Ovary (tissue), 3 donors: Measurements from ENCODE around the gene IGSF9B.

Experiments used
- CTCF ChIP-seq, 3 donors: fragments of 450-650 bp in 2 of 3; fragments of 200-600 bp in 1 of 3; IDR thresholded peaks; one replicate each; pipeline versions ENCODE4 v1.5.1 to v1.8.0; 2016 to 2022; ENCODE audit warnings: antibody characterized with exemption in 3 of 3, mild to moderate bottlenecking in 1 of 3
- EP300 ChIP-seq: sonication (generic); formaldehyde crosslinking; IDR thresholded peaks from one replicate; pipeline ENCODE4 v1.6.1; 2017; ENCODE audit warnings: antibody characterized with exemption
- POLR2A ChIP-seq: fragments of 450-650 bp; IDR thresholded peaks from one replicate; pipeline ENCODE4 v1.6.1; 2017; ENCODE audit warnings: antibody characterized with exemption, mild to moderate bottlenecking, moderate library complexity
- donor health status: DM: no; HTN: no; CAD: no.

- TF ChIP-seq CTCF (IDR thresholded peaks at IDR 0.05) (no peak), POLR2A (no peak), EP300 (no peak)
These were observed 54.3 kb downstream of the IGSF9B start for GRCh38 chr11:133902506-133902905.
